Chondrocyte (in vitro differentiated cells): ENCODE results near the gene EYS. TPM values are rescaled to one million over a fixed set of nuclear protein-coding genes. Genes with fewer than 3 reads are reported as not detected.
"Not testable (repeated sequence)": the region's sequence is repeated elsewhere in the genome, so short reads cannot be mapped to it uniquely, and the experiment has no call there.

Source experiments
- DNase-seq: peaks from one replicate; pipeline ENCODE4 v3.0.0; 2021; ENCODE audit warnings: mixed read lengths, low spot score
- H3K27ac Mint-ChIP-seq: one replicate; pipeline ENCODE4 v1.8.0; 2021; ENCODE audit warnings: mild to moderate bottlenecking, moderate library complexity, mixed read lengths; ENCODE audit not compliant: unreplicated experiment
- H3K27me3 Mint-ChIP-seq: 2 replicates; pipeline ENCODE4 v1.8.0; 2021; ENCODE audit warnings: low read depth, mixed read lengths
- H3K36me3 Mint-ChIP-seq: 2 replicates; pipeline ENCODE4 v1.8.0; 2021; ENCODE audit warnings: low read depth, mixed read lengths
- H3K4me1 Mint-ChIP-seq: 2 replicates; pipeline ENCODE4 v1.8.0; 2021; ENCODE audit warnings: low read depth, mild to moderate bottlenecking, mixed read lengths
- H3K4me3 Mint-ChIP-seq: one replicate; pipeline ENCODE4 v1.8.0; 2021; ENCODE audit warnings: mild to moderate bottlenecking, moderate library complexity, mixed read lengths; ENCODE audit not compliant: unreplicated experiment
- H3K9me3 Mint-ChIP-seq: 2 replicates; pipeline ENCODE4 v1.8.0; 2021; ENCODE audit warnings: low read depth, mixed read lengths
- total RNA-seq: library from RNA; stranded (reverse); gene quantifications from 3 replicates; pipeline ENCODE4 v1.2.1, GENCODE V29; 2021
- TF ChIP-seq, protein P1 (sequence below): fragments of 200-600 bp; sonication (generic); IDR thresholded peaks from 2 replicates; pipeline ENCODE4 v1.5.0; 2021; ENCODE audit warnings: antibody characterized with exemption, mild to moderate bottlenecking, moderate library complexity

Gene EYS
- total RNA-seq, 1 donor from 2014 or later = not detected

GRCh38 chr6:63899550-63899949 lies 1807.5 kb downstream of the EYS start:
- H3K4me1 Mint-ChIP-seq = no peaks in the 10 kb centered on the region
- H3K4me3 Mint-ChIP-seq = no peak overlapping the region
- no peak for DNase-seq
- H3K27ac Mint-ChIP-seq = no peak overlapping the region
- TF ChIP-seq, protein P1, sequence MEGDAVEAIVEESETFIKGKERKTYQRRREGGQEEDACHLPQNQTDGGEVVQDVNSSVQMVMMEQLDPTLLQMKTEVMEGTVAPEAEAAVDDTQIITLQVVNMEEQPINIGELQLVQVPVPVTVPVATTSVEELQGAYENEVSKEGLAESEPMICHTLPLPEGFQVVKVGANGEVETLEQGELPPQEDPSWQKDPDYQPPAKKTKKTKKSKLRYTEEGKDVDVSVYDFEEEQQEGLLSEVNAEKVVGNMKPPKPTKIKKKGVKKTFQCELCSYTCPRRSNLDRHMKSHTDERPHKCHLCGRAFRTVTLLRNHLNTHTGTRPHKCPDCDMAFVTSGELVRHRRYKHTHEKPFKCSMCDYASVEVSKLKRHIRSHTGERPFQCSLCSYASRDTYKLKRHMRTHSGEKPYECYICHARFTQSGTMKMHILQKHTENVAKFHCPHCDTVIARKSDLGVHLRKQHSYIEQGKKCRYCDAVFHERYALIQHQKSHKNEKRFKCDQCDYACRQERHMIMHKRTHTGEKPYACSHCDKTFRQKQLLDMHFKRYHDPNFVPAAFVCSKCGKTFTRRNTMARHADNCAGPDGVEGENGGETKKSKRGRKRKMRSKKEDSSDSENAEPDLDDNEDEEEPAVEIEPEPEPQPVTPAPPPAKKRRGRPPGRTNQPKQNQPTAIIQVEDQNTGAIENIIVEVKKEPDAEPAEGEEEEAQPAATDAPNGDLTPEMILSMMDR = no peak
- peaks cover 21% of the 10 kb centered on the region for H3K27me3 Mint-ChIP-seq
- H3K9me3 Mint-ChIP-seq = no peaks in the 10 kb centered on the region
- H3K36me3 Mint-ChIP-seq = no peaks in the 10 kb centered on the region

- Mint-ChIP-seq H3K4me3 (no peak overlapping the region), H3K27ac (no peak overlapping the region), H3K36me3 (no peaks in the 10 kb centered on the region), H3K27me3 (peaks cover 19% of the 10 kb centered on the region), H3K9me3 (no peaks in the 10 kb centered on the region), H3K4me1 (no peaks in the 10 kb centered on the region)
- DNase-seq = no peak
- TF ChIP-seq, protein P1 = no peak
Measured at GRCh38 chr6:63897952-63898351, 1809.1 kb downstream of the EYS start.

GRCh38 chr6:63897459-63897858 lies 1809.6 kb downstream of the EYS start:
- H3K9me3 Mint-ChIP-seq = no peaks in the 10 kb centered on the region
- TF ChIP-seq, protein P1 = no peak
- no peaks in the 10 kb centered on the region for H3K4me1 Mint-ChIP-seq
- no peak for DNase-seq
- no peak overlapping the region for H3K27ac Mint-ChIP-seq
- no peaks in the 10 kb centered on the region for H3K36me3 Mint-ChIP-seq
- H3K4me3 Mint-ChIP-seq = no peak overlapping the region
- H3K27me3 Mint-ChIP-seq = peaks cover 15% of the 10 kb centered on the region

DNA sequence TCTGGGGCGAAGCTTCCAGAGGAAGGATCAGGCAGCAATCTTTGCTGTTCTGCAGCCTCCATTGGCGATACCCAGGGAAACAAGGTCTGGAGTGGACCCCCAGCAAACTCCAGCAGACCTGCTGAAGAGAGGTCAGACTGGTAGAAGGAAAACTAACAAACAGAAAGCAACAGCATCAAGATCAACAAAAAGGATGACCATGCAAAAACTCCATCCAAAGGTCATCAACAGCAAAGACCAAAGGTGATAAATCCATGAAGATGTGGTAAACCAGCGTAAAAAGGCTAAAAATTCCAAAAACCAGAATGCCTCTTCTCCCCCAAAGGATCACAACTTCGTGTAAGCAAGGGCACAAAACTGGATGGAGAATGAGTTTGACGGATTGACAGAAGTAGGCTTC lies 1818.6 kb downstream of the EYS start:
- peaks cover 23% of the 10 kb centered on the region for H3K9me3 Mint-ChIP-seq
- TF ChIP-seq, protein P1 = no peak
- no peak overlapping the region for H3K27ac Mint-ChIP-seq
- no peak overlapping the region for H3K4me3 Mint-ChIP-seq
- DNase-seq = no peak
- no peaks in the 10 kb centered on the region for H3K4me1 Mint-ChIP-seq
- peaks cover 5% of the 10 kb centered on the region for H3K27me3 Mint-ChIP-seq
- peaks cover 2% of the 10 kb centered on the region for H3K36me3 Mint-ChIP-seq

- H3K27ac Mint-ChIP-seq, H3K4me3 Mint-ChIP-seq, H3K27me3 Mint-ChIP-seq, H3K4me1 Mint-ChIP-seq, H3K36me3 Mint-ChIP-seq, DNase-seq: not testable (repeated sequence)
- H3K9me3 Mint-ChIP-seq = peaks cover 23% of the 10 kb centered on the region
Measured at GRCh38 chr6:63887804-63888203, 1819.2 kb downstream of the EYS start.

DNA sequence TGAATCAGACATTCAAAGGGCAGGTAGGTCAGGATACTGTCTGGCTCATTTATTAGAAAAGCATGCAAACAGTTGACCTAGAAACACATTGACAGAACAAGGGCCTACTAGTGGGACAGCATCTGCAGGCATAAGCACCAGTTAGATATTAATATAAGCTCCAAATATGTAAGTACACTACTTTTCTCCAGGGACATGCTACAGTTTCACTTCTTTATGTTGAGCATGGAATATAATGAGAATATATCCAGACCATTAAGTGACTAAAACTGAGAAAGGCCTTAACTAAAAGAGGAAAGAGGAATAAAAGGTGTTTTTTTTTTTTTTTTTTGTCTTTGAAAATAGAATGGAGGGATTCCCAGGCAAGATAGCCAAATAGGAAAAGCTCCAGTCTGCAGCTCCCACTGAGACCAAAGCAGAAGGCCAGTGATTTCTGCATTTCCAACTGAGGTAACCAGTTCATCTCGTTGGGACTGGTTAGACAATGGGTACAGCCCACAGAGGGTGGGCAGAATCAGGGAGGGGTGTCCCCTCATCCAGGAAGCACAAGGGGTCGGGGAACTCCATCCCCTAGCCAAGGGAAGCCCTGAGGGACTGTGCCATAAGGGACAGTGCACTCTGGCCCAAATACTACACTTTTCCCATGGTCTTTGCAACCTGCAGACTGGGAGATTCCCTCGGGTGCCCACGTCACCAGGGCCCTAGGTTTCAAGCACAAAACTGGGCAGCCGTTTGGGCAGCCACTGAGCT lies 1819.8 kb downstream of the EYS start:
- TF ChIP-seq, protein P1 = no peak
- no peak overlapping the region for H3K4me3 Mint-ChIP-seq
- peaks cover 2% of the 10 kb centered on the region for H3K36me3 Mint-ChIP-seq

More for the DNA sequence above, 1819.8 kb downstream of the EYS start:
- Mint-ChIP-seq H3K27me3 (peaks cover 5% of the 10 kb centered on the region), H3K9me3 (peaks cover 23% of the 10 kb centered on the region), H3K27ac (no peak overlapping the region), H3K4me1 (no peaks in the 10 kb centered on the region)
- DNase-seq = no peak
